GM10266 (cell line): Measurements from ENCODE around the gene ARMC12.

Experiments used
- DNase-seq: peaks from one replicate; pipeline ENCODE4 v3.0.0; 2012; ENCODE audit errors: extremely low spot score
- TF ChIP-seq, protein P1 (sequence below): IDR thresholded peaks from 2 replicates; pipeline ENCODE4 v1.5.1; 2012; ENCODE audit warnings: mild to moderate bottlenecking, low read depth; ENCODE audit not compliant: control insufficient read depth, insufficient read depth; ENCODE audit errors: missing control alignments

The ARMC12 gene

GRCh38 chr6:35754452-35755277 lies 17.8 kb downstream of the ARMC12 start:
- TF ChIP-seq, protein P1, sequence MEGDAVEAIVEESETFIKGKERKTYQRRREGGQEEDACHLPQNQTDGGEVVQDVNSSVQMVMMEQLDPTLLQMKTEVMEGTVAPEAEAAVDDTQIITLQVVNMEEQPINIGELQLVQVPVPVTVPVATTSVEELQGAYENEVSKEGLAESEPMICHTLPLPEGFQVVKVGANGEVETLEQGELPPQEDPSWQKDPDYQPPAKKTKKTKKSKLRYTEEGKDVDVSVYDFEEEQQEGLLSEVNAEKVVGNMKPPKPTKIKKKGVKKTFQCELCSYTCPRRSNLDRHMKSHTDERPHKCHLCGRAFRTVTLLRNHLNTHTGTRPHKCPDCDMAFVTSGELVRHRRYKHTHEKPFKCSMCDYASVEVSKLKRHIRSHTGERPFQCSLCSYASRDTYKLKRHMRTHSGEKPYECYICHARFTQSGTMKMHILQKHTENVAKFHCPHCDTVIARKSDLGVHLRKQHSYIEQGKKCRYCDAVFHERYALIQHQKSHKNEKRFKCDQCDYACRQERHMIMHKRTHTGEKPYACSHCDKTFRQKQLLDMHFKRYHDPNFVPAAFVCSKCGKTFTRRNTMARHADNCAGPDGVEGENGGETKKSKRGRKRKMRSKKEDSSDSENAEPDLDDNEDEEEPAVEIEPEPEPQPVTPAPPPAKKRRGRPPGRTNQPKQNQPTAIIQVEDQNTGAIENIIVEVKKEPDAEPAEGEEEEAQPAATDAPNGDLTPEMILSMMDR = no peak
- no peak for DNase-seq

GRCh38 chr6:35755278-35755924 lies 18.6 kb downstream of the ARMC12 start:
- no peak for DNase-seq
- TF ChIP-seq, protein P1 = no peak

DNA sequence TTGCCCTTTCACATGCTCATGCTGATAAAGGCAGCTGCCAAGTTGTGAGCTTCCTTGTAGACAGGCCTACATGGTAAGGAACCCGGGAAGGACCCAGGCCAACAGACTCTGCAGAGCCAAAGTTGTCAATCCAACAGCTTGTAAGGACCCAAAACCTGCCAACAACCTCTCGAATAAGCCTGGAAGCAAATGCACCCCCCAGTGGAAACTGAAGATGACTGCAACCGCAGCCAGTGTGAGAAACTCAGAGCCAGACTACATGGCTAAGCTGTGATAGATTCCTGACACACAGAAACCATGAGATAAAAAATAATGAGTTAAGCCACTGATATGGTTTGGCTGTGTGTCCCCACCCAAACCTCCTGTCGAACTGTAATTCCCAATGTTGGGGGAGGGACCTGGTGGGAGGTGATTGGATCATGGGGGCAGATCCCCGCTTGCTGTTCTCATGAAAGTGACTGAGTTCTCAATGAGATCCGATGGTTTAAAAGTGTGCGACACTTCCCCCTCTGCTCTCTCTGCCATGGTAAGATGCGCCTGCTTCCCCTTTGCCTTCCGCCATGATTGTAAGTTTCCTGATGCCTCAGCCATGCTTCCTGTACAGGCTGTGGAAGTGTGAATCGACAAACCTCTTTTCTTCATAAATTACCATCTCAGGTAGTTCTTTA lies 20.8 kb downstream of the ARMC12 start:
- TF ChIP-seq, protein P1 = peak; percentile 14
- DNase-seq = no peak

DNA sequence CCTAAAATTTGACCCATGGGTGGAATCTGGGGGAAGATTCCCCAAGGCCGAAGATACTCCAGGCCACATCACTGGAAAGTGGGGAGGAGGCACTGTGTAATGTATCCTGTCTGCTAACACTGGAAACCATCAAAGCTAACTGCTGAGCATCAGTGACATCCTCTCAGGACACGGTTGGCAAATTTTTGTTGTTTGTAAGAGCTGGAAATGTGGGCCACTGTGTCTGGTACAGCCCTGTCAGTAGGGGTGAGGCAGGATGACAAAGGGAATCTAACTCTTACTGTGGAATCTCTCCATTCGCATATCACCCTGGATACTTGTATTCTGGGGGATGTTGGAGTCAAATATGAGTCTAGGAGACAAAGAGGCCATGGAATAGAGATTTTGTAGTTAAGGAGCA lies 22.6 kb downstream of the ARMC12 start:
- no peak for DNase-seq
- TF ChIP-seq, protein P1 = no peak

DNA sequence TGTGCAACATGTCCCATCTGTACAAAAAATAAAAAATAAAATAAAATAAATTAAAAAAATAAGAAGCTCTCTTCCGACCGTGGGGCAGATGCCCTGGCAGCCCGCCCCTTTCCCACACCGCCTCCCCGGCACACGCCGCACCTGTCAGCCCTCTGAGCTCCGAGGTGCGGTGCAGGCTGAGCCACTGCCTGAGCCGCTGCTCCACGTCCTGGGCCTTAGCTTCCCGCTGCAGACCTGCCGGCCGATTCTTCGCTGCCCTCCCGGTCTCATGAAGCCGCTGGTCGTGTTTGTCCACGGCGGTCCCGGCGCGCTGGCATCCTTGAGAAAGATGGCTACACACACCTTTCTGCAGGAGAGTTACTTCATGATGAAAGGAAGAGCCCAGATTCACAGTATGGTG lies 28.9 kb downstream of the ARMC12 start:
- TF ChIP-seq, protein P1 = no peak
- DNase-seq = no peak

DNA sequence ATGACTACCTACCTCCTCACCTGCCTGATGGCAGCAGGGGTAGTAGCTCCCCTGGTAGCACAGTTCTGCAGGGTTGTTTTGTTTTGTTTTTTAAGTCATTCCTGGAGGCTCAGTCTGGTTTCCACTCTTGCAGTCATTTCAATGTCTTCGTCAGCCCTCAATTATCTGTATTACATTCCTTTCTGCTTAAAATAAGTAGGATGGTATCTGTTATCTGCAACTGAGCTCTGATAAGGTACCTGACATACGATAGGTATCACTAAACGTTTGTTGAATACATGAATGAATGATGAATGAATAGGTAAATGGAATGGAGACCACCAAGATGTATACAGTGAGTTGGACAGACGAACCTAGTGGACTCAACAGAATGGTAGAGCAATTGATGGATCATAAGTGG lies 32.4 kb downstream of the ARMC12 start:
- TF ChIP-seq, protein P1 = no peak
- no peak for DNase-seq

DNA sequence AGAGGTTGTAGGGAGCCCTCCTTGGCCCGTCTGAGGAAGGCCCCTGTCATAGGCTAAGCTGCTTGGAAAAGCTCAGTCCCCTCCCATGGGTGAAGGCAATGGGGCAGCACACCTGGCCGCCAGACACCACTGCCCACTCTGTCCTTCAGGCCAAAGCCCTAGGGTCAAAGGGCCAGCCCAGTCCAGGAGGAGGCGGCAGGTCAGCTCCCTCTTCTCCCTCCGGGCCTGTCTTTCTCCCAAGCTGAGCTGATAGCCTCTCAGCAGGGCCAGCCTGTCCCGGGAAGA lies 34.5 kb downstream of the ARMC12 start:
- no peak for DNase-seq
- TF ChIP-seq, protein P1 = no peak
